SK-MEL-5 (cell line): ENCODE results near the gene SEC61G. TPM values are rescaled to one million over a fixed set of nuclear protein-coding genes. Genes with fewer than 3 reads are reported as not detected.

Source experiments
- DNase-seq: peaks from one replicate; pipeline ENCODE4 v3.0.0-alpha.2; 2016; ENCODE audit warnings: low read depth, low spot score
- in situ Hi-C: cut with HindIII; loops from 2 replicates; pipeline ENCODE4 v1.10.0; 2016; ENCODE audit warnings: low sequenced_read_pairs, high pct_unique_total_duplicates, low pct_unique_long_range_greater_than_20kb
- polyA plus RNA-seq, 2 experiments: library from polyadenylated mRNA; depleted of rRNA; stranded (reverse); fragments of >200 nt; gene quantifications; 2 replicates each; pipeline ENCODE4 v1.2.3, GENCODE V29; 2015
- total RNA-seq: library from RNA; depleted of rRNA; stranded (reverse); fragments of >200 nt; shearing (Covaris generic); gene quantifications from 2 replicates; pipeline ENCODE4 v1.2.3, GENCODE V29; 2014; rRNA removed

The SEC61G gene
- total RNA-seq: 399 and 427 TPM in 2 replicates
- polyA plus RNA-seq (2015; cell fraction: cytosol; rRNA removed): 317 and 476 TPM in 2 replicates
- polyA plus RNA-seq (2015; cell fraction: nucleus; rRNA removed): 32.8 and 85.9 TPM in 2 replicates

DNA sequence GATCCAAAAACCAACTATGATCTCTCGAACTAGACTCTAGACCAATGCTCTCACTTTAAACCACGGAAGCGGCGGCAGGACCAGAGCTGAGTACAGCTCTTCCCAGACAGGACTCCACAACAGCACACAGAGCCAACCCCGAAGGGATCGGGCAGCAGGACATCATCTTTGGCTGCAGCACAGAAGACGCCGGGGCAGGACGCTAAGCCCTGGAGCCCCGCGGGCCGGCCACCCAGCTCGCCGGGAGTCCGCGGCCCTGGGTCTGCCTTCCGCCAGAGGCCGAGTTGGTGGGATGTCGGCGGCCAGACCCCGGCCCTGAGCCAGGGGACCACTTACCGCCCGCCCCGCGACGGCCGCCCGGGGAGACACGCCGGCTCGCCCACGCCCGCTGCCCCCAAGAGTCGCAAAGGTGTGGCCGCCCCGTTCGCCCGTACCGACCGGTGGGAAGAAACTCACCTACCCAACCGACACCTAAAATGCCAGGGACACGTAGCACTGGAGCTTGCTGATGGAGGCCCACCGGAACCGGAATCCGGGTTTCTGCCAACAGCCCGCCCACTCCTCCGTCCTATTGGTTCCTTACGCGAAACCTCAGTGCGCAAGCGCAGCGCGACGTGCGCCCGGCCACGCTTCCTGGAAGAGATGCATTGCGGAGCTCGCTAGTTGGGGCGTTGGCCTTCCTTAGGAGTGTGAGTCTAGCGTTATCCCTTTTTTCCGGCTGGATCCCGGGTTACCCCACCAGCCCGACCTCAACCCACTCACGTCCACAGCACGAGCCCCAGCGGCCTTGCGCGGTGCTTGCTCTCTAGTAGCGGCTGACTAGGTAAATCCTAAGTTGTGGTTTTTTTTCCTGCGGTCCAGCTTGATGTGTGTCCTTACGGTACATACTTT lies at the start of gene SEC61G:
SEC61G (minus strand) TSS at position 510 of the 891 bp plus-strand sequence. CDS start 1,623 bp downstream, outside the sequence.
- DNase-seq: peak; percentile 98
- in situ Hi-C loops: no loop called here

DNA sequence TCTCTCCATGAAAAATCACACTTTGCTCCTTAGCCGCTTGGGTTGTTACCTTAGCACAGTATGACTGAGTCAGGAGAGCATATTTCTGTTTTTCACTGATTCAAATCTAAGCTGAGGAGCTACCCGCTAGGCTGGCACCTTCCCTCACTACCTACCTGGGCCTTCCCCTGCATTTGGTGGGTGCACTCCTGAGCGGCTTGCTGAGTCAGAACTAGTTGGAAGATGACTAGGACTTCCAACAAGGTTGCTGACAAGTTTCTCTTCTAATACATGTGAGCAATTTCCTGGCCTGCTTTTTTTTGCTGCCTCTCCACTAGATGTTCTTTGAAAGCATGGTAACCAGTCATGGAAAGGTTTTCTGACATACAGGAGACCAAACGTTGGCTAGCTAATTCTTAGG lies 43.8 kb upstream of the SEC61G start:
- no peak for DNase-seq
- in situ Hi-C loops: no loop called here

DNA sequence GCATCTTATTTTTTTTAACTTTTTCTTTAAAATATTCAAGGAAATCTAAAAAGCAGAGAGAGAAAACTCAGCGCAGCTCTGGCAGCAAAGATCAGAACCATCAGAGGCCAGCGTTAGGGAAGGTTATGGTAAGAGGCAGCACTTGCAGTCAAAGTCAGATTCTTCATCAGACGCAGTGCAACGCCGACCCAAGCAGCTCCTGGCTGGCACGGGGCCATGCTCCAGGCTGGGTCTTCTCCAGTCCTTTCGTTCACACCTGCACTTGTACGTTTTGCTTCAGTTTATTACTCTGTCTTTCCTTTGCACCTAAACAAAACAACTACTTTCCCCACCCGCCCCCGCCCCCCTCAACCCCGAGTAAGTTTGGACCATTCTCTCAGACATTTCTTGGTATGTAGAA lies 43.1 kb upstream of the SEC61G start:
- in situ Hi-C loops: no loop called here
- DNase-seq: no peak

DNA sequence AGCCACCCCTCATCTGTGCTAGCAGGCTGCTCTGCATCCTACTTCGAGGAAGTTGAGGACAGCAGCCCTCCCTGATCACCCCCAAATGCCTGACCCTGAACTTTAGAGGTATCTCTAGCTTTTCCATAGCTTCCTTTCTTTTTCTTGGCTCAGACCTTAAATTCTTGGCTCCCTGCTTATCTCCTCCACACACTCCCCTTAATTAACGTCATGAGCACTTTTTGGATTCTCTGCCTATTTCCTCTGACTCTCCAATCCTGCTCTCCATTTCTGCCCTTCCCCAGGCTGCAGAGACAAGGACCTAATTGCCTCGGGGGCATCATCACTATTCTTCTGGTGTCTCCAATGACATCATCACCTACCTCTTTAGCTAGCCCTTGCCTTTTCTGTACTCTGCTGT lies 40.8 kb upstream of the SEC61G start:
- no peak for DNase-seq

DNA sequence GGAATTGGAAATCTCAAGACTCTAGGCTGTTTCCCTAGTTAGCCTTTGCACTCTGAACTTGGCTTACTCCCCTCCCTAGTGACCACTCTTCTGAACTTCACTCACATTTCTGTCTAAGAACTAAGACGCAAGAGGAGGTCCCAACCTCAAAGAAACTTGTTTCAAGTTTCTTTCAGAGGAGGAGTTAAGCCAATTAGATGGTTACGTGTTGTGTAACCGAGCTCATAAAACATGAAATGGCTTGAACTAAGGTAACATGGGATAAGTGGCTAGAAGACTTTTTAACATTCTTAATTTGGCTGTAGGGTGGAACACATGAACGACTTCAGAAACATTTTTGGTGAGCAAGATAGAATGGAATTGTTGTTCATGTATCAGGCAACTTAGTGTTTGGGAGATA lies 39.5 kb upstream of the SEC61G start:
- no peak for DNase-seq
- in situ Hi-C loops: no loop called here

More for the DNA sequence above, 40.8 kb upstream of the SEC61G start:
- in situ Hi-C loops: no loop called here

DNA sequence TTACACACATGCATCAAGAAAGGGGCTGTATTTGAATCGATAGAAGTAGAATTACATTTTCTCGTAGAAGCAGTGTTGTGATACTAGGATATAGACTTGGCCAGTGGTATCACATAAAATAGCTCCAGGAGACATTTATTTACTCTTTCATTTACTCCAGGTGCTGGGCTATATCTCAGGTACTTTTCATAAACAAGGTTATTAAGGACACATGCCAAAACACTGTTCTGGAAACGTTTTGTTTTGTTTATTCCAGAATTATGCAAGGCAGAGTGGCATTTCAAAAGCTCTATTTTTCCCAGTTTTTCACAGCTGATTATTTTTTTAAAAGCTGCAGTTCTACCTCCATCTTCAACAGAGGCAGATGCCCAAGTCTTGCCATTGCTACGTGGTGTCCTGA lies 37.8 kb upstream of the SEC61G start:
- DNase-seq: no peak
- in situ Hi-C loops: no loop called here

DNA sequence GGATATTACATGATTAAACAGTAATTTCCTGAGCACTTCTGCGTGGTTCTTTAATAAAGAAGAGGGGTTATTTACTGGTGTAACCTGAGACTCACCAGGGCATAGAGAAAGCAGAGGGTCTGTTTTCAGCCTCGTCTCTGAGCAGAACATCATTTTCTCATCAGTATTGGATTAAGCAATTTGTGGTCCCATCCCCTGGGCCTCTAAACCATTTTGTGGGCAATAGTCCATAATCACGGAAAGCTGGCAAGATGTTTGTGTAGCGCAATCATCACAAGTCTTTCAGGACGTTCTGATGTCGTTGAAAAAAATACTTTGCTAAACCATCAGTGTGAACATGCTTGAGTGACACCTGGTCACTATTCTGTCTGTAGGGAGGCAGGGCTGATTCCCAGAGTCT lies 37.1 kb upstream of the SEC61G start:
- no peak for DNase-seq
- in situ Hi-C loops: no loop called here

DNA sequence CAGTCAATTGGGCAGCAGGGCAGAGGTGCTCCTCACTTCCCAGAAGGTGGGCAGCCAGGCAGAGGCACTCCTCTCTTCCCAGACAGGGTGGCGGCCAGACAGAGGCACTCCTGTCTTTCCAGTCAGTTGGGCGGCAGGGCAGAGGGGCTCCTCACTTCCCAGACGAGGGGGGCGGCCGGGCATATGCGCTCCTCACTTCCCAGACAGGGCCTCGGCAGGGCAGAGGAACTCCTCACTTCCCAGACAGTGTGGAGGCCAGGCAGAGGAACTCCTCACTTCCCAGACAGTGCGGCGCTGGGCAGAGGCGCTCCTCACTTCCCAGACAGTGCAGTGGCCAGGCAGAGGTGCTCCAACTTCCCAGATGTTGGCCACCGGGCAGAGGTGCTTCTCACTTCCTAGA lies 33.4 kb upstream of the SEC61G start:
- in situ Hi-C loops: no loop called here

DNA sequence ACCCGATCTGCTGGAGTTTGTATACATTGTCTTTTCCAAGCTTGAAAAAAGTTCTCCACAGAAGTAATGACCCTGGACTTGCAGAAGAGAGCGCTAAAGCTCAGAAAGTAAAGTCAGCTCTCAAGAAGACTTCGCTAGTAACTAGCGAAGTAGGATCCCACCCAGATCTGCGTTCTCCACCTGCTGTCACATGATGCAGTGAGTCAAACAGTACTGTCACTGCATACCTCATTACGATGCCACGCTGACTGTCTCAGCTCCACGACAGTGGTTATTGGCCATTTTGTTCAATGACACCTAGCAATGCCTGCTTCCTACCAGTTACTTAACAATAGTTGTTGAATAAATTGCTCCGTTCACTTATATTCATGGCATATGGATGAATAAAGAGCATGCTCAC lies 29.7 kb upstream of the SEC61G start:
- in situ Hi-C loops: no loop called here
- peak; percentile 81 for DNase-seq

More for the DNA sequence above, 33.4 kb upstream of the SEC61G start:
- DNase-seq: no peak

DNA sequence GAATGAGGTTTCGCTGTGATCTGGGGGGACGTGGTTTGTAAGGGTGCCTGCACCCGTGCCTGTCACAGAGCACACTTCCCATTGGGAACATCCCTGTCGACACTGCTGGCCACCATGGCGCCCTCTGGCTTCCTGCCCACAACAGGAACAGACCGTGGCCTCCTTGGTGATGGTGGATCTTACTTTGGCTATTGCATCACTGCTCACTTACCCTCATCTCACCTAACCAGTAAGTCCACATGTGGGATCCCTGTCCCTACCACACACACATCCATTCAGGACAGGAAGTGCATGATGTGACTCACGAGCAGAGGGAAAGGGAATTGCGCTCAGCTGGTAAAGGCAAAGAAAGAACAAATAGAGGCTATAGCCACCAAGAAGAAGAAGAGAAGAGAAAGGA lies 26.2 kb upstream of the SEC61G start:
- DNase-seq: no peak

DNA sequence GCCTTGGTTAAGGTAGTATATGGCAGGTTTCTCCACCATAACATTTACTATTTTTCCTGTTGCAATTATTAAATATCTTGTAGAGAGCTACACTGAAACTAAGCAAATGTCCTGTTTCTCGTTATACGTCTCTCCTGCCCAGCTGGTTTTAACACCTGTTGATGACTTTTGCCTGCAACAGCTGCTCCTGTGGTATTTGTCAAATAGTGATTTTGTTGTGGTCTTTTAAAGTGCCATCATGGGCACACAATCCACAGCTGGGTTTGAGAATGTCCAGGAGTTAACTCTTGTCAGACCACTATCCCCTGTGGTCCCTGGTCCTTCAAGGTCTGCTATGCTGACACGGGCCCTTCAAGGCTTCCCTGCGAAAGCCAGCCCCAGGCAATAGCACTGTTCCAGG lies 24.9 kb upstream of the SEC61G start:
- no peak for DNase-seq
- in situ Hi-C loops: no loop called here

More for the DNA sequence above, 26.2 kb upstream of the SEC61G start:
- in situ Hi-C loops: no loop called here

DNA sequence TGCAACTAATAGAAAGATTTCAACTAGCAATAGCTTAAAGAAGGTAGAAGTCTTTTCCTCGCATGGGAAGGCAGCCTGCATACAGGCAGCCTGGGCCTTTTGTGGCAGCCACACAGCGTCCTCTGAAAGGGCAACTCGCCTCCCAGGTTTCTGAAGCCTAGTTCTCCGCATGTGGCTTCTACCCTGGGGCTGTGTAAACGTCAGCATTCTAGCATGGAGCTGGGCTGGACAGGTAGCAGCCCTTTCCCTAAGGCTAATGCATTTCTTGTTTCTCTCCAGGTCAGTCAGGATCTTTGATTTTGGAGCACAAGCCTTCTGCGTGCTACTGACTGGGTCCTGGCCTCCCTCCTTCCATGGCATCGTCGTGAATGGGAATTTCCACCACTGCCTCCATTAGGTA lies 23.8 kb upstream of the SEC61G start:
- in situ Hi-C loops: no loop called here
- no peak for DNase-seq

DNA sequence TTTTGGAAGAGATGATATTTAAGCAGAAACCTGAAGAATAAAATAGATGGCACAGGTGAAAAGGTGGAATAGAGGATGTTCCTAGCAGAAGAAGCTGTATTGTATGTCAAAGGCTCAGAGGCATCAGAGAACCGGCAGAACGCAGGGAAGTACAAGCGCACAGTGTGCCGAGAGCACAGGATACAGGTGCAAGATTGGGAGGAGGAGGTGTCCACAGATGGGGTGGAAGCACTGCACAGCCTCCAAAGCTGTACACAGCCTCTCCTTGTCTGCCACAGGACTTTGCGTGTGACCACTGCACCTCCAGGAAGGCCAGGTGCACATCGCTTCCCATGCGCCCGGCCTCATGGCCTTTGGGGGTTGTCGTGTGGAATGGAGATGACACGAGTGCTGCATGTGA lies 23.3 kb upstream of the SEC61G start:
- in situ Hi-C loops: no loop called here

DNA sequence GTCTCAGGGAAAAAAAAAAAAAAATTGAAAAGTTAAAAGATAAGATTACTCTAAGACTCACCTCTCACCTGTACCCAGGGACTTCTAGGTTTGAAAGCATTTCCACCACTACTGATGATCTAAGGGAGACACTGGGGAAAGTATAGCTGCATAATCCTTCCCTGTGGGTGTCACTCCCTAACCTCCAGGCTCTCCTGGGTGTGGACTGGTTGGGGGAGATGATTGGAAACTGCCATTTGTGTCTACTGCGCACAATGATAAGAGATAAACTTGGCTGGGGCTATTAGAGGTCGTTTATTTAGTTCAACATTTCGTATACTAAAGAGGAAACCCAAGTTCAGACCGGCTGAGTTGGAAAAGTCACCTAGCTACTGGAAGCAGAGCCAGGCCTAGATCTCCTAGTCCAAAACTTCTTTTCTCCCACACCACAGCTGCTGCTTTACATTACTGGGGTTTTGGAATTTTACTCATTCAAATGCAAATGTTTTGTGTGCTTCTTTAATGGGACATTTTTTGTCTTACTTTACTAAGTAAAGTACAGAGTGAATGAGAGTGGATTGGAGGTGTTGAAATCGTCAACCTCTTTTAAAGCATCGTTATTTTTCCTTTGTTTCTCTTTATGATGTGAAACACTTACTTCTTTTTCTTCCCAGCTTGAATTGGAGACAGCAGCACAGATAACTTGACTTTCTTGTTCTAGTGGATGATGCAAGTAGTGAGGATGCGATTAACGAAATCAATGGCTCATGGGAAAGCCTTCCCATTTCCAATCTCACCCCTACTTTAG lies 22.3 kb upstream of the SEC61G start:
- in situ Hi-C loops: no loop called here
- no peak for DNase-seq

More for the DNA sequence above, 23.3 kb upstream of the SEC61G start:
- DNase-seq: no peak

DNA sequence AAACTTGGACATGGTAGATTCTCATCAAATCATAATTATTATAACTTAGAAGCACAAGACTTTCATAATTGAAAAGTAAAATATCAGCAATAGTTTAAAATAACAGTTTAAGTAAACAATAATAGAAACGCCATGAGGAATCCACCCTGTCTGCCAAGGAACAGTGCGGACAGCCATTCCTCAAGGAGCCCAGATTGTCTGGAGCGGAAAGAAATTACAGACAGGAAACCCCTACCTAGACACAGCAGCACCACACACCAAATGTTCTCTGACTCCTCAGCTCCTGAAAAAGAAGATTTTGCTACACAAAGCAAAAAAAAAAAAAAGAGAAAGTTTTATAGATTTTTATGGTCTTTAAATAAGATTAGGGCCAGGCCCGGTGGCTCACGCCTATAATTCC lies 21.5 kb upstream of the SEC61G start:
- in situ Hi-C loops: no loop called here
- no peak for DNase-seq

DNA sequence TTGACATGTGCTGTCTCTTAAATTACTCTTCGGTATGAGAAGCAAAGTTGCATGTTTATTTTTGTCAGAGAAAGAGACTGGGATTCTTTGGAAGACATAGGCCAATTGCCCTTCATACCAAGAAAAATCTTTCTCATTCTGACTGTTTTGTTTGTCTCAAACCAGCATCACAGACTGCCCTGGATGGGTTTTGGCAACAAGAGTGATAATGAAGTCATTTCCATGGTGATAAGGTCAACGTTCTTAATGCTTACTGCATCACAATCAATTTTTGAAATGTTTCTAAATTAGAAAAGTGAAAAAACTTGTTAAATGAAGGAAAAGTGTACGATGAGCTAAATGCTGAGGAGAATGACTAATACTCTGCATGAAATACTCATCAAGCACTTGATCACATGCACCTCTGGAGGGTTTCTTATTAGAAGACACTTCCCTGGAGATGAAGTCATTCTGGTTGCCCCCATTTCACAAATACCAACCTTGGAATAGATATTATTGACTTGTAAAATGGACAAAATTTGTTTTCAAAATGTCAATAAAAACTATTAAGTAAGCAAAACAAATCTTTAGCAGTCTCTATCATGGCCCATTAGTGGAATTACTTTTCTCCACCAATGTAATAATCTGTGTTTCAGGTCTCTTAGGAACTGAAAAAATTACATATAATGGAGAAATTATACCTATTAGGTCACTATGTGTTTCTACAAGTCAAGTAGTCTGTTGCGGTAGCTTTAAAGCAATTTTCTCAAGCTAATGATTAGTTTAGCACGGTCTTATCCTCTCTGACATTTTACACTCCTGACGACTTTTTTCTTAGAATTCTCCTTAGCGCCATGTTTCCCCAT lies 19.9 kb upstream of the SEC61G start:
- DNase-seq: no peak
- in situ Hi-C loops: no loop called here

DNA sequence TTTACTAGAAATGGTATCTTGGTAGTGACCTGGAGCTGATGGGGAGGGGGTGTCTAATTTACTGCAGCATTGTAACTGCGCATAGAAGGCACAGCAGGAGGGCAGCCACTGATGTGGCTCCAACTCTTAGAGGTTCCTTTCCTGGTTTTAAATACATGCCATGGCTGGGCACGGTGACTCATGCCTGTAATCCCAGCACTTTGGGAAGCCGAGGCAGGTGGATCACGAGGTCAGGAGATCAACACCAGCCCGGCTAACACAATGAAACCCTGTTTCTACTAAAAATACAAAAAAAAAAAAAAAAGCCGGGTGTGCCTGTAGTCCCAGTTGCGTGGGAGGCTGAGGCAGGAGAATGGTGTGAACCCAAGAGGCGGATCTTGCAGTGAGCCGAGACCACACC lies 19.2 kb upstream of the SEC61G start:
- in situ Hi-C loops: no loop called here
- DNase-seq: no peak
